DOHH2 (cell line): ENCODE data around the gene PER1.
"Not testable (repeated sequence)": the region's sequence is repeated elsewhere in the genome, so short reads cannot be mapped to it uniquely, and the experiment has no call there.

ENCODE experiments used
- H3F3A ChIP-seq: fragments of 200-600 bp; sonication (generic), shearing (Covaris generic); 2 replicates; pipeline ENCODE4 v1.6.0; 2016; ENCODE audit warnings: antibody characterized with exemption, mild to moderate bottlenecking; ENCODE audit not compliant: control insufficient read depth, insufficient read depth
- H3K27ac ChIP-seq: fragments of 200-600 bp; sonication (generic); 2 replicates; pipeline ENCODE4 v1.5.1; 2014; ENCODE audit warnings: low read depth, mild to moderate bottlenecking, low read length, moderate library complexity
- H3K27me3 ChIP-seq: fragments of 200-600 bp; sonication (generic); 2 replicates; pipeline ENCODE4 v1.6.1; 2014; ENCODE audit warnings: mild to moderate bottlenecking, low read length, mixed read lengths; ENCODE audit not compliant: control insufficient read depth
- H3K36me3 ChIP-seq: fragments of 200-600 bp; sonication (generic); 2 replicates; pipeline ENCODE4 v1.6.1; 2014; ENCODE audit warnings: mild to moderate bottlenecking, low read length, moderate library complexity, mixed read lengths; ENCODE audit not compliant: control insufficient read depth
- H3K4me1 ChIP-seq: fragments of 200-600 bp; sonication (generic); 2 replicates; pipeline ENCODE4 v1.6.1; 2014; ENCODE audit warnings: mild to moderate bottlenecking, low read length, mixed read lengths; ENCODE audit not compliant: control insufficient read depth
- H3K4me2 ChIP-seq: fragments of 200-600 bp; sonication (generic); 2 replicates; pipeline ENCODE4 v1.6.0; 2014; ENCODE audit warnings: mild to moderate bottlenecking, low read length, moderate library complexity
- H3K4me3 ChIP-seq: fragments of 200-600 bp; sonication (generic); 2 replicates; pipeline ENCODE4 v1.5.1; 2014; ENCODE audit warnings: mild to moderate bottlenecking, low read length, mixed read lengths
- H3K79me2 ChIP-seq: fragments of 200-600 bp; sonication (generic); 2 replicates; pipeline ENCODE4 v1.6.1; 2014; ENCODE audit warnings: mild to moderate bottlenecking, low read length, mixed read lengths; ENCODE audit not compliant: control insufficient read depth
- H3K9me2 ChIP-seq: fragments of 200-600 bp; sonication (generic); replicated peaks from 2 replicates; pipeline ENCODE4 v1.6.1; 2014; ENCODE audit warnings: mild to moderate bottlenecking, low read length, mixed read lengths; ENCODE audit not compliant: control insufficient read depth
- H3K9me3 ChIP-seq: fragments of 200-600 bp; sonication (generic); 2 replicates; pipeline ENCODE4 v1.6.1; 2014; ENCODE audit warnings: antibody characterized with exemption, low read length, mixed read lengths; ENCODE audit not compliant: control insufficient read depth, insufficient read depth
- H4K20me1 ChIP-seq: fragments of 200-600 bp; sonication (generic); 2 replicates; pipeline ENCODE4 v1.6.0; 2014; ENCODE audit warnings: low read depth, mild to moderate bottlenecking, antibody characterized with exemption, low read length, moderate library complexity; ENCODE audit not compliant: control insufficient read depth, insufficient read depth
- CTCF ChIP-seq: fragments of 200-600 bp; sonication (generic); IDR thresholded peaks from one replicate; pipeline ENCODE4 v1.5.1; 2014; ENCODE audit warnings: antibody characterized with exemption, mild to moderate bottlenecking, low read depth, low read length; ENCODE audit not compliant: poor library complexity, severe bottlenecking
- EZH2phosphoT487 ChIP-seq: fragments of 200-600 bp; sonication (generic); IDR thresholded peaks from 2 replicates; pipeline ENCODE4 v1.6.1; 2017; ENCODE audit warnings: borderline replicate concordance, mild to moderate bottlenecking, antibody characterized with exemption, low read length, moderate library complexity, mixed read lengths

PER1 gene

GRCh38 chr17:8109661-8110455 lies 42.3 kb downstream of the PER1 start:
- H3K9me2 ChIP-seq, result no peaks in the 10 kb centered on the region
- H3K4me1 ChIP-seq, result peaks cover 8% of the 10 kb centered on the region
- no peaks in the 10 kb centered on the region for H3K79me2 ChIP-seq
- H3K4me2 ChIP-seq, result peak overlapping the region; percentile 81
- no peaks in the 10 kb centered on the region for H3K9me3 ChIP-seq
- no peaks in the 10 kb centered on the region; the same call in 1 of the 2 replicates for H4K20me1 ChIP-seq
- H3K4me3 ChIP-seq, result peak overlapping the region; percentile 60
- peaks cover 43% of the 10 kb centered on the region for H3K27me3 ChIP-seq
- H3F3A ChIP-seq, result no peaks in the 10 kb centered on the region
- peak; percentile 94 for TF ChIP-seq CTCF
- no peak for TF ChIP-seq EZH2phosphoT487
- no peak overlapping the region for H3K27ac ChIP-seq
- no peaks in the 10 kb centered on the region for H3K36me3 ChIP-seq

- H4K20me1 ChIP-seq, result no peaks in the 10 kb centered on the region; the same call in 1 of the 2 replicates
- no peaks in the 10 kb centered on the region for H3K36me3 ChIP-seq
- H3K79me2 ChIP-seq, result no peaks in the 10 kb centered on the region
- H3K4me1 ChIP-seq, result peaks cover 8% of the 10 kb centered on the region
- H3K4me3 ChIP-seq, result no peak overlapping the region
- no peaks in the 10 kb centered on the region for H3F3A ChIP-seq
- no peak overlapping the region for H3K27ac ChIP-seq
- H3K4me2 ChIP-seq, result no peak overlapping the region
- TF ChIP-seq EZH2phosphoT487, result no peak
- no peak for TF ChIP-seq CTCF
- H3K9me3 ChIP-seq, result no peaks in the 10 kb centered on the region
- no peaks in the 10 kb centered on the region for H3K9me2 ChIP-seq
- H3K27me3 ChIP-seq, result peaks cover 36% of the 10 kb centered on the region
Measured at GRCh38 chr17:8108972-8109660, 43.1 kb downstream of the PER1 start.

DNA sequence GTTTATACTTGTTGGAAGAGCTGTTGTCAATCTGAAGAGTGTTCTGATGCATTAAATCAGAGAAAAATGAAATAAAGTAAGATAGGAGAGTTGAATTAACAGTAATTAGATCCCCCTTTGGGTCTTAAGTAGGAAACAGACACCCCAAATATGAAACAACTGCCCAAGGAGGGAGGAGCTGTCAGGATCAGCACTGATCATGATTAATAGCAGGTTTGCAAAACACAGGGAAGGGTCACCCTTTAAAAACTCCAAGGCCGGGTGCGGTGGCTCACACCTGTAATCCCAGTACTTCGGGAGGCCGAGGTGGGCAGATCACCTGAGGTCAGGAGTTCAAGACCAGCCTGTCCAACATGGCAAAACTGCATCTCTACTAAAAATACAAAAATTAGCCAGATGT lies 45.2 kb downstream of the PER1 start:
- not testable (repeated sequence) for H3K27ac ChIP-seq, H3K9me3 ChIP-seq, H3K9me2 ChIP-seq, H4K20me1 ChIP-seq, H3K36me3 ChIP-seq, H3K79me2 ChIP-seq, H3K4me1 ChIP-seq, H3F3A ChIP-seq, H3K4me2 ChIP-seq, H3K4me3 ChIP-seq
- H3K27me3 ChIP-seq, result peaks cover 21% of the 10 kb centered on the region

DNA sequence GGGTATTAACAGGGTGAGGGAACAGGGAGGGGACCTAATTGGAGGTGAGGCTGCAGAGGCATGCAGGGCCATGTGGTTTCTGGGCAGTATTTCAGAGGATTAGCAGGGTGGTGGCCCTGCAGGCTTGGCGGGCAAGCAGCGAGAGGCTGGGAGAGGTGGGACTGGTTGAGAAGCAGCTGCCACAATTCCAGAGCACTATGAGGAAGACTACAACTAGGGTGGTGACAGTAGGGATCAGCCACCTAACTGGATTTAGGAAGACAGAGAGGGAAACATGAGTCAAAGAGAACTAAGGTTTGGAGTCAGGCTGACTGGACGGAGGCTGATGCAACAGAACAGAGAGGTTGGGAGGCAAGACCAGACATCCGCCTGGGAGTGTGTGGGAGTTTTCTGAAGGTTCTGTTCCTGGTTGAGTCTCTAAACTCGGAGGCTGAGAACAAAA lies 46.2 kb downstream of the PER1 start:
- Histone ChIP-seq H4K20me1 (no peaks in the 10 kb centered on the region), H3K4me3 (no peak overlapping the region), H3K27ac (no peak overlapping the region), H3K9me2 (no peaks in the 10 kb centered on the region), H3K27me3 (0 out of 2 replicates have a peak, but pooled peaks cover 13% of the 10 kb centered on the region), H3K9me3 (no peaks in the 10 kb centered on the region), H3K4me2 (no peak overlapping the region), H3K36me3 (no peaks in the 10 kb centered on the region), H3K4me1 (peaks cover 16% of the 10 kb centered on the region), H3K79me2 (no peaks in the 10 kb centered on the region), H3F3A (no peaks in the 10 kb centered on the region)
- no peak for TF ChIP-seq CTCF
- TF ChIP-seq EZH2phosphoT487, result no peak
